ENCODE results near the gene RNF103. TPM values are rescaled to one million over a fixed set of nuclear protein-coding genes. Genes with fewer than 3 reads are reported as not detected.

RNF103 gene
- total and polyA plus RNA-seq, 4 donors: 11.8 to 46.0 (median 19.4) TPM

DNA sequence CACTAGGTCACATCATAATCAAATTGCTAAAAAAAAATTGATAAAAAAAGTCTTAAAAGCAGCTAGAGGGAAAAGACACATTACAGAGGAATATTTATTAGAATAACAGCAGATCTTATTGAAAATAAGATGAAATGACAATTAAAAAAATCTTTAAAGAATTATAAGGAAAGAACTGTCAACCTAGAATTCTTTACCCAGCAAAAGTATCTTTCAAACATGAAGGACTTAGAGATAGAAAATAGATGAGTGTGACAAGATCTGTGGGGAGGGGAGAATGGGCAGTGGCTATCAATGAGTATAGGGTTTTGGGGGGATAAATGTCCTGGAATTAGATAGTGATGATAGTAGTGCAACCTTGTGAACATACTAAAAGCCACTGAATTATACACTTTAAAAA is 26.5 kb upstream of the RNF103 start:
- H3K9ac ChIP-seq (ENCODE audit: insufficient read depth in 1 of 2, low read length in 2 of 2): no peak overlapping the region
- no peaks in the 10 kb centered on the region for H3K27me3 ChIP-seq (ENCODE audit: control insufficient read depth in 3 of 3, insufficient read depth in 3 of 3, low read length in 2 of 3)
- H3K4me3 ChIP-seq: no peak overlapping the region
- no peak for TF ChIP-seq CTCF (IDR thresholded peaks at IDR 0.05; ENCODE audit: control extremely low read depth, extremely low read depth)
- ATAC-seq (ENCODE audit: insufficient read depth, low FRiP score) (no peak), DNase-seq (no peak)
- no peaks in the 10 kb centered on the region for H3K4me1 ChIP-seq (ENCODE audit: control insufficient read depth in 5 of 5, insufficient read depth in 5 of 5, low read length in 5 of 5)
- no peak overlapping the region for H3K27ac ChIP-seq (ENCODE audit: low read depth in 1 of 2, low read length in 1 of 2)
- no peaks in the 10 kb centered on the region for H3K36me3 ChIP-seq (ENCODE audit: control insufficient read depth in 4 of 4, insufficient read depth in 4 of 4, low read length in 4 of 4)
- H3K9me3 ChIP-seq (ENCODE audit: control insufficient read depth in 4 of 4, insufficient read depth in 3 of 4, low read length in 3 of 4): peaks cover 0 to 6% (median 0%) of the 10 kb centered on the region in 4 donors

DNA sequence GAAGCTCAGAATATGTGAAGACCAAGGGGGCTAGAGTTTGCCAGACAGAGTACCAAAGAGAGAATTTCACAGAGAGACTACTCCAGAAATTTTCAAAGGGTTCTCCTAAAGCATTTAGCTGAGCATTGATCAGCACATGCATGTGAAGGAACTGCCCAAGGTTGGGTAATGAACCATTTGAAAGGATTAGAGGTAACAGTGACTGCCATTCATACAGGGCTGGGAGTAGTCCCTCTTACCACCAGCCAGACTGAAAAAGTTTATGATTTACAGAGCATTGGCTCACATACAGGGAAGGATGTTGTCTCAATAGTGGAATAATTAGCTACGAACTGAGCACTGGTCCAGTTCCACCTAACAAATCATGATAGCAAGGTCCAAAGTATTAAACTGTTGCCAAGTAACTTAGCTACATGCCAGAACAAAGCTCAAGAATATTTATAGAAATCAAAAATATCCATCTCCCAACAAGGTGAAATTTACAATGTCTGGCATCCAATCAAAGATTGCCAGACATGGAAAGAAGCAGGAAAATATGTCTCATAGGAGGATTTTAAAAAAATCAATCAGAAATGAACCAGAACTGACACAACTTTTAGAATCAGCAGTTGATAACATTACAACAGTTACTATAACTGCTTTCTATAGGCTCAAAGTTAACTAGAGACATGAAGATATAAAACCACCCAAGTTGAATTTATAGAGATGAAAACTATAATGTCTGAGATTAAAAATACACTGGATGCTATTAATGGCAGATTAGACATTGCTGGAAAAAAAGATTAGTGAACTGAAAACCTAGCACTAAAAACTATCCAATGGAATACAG is 25.7 kb upstream of the RNF103 start:
- peaks cover 0 to 6% (median 0%) of the 10 kb centered on the region in 4 donors for H3K9me3 ChIP-seq (ENCODE audit: control insufficient read depth in 4 of 4, insufficient read depth in 3 of 4, low read length in 3 of 4)
- 76 to 86% methylated on average over 1 of the region's 1 CpG for WGBS, 2 donors
- H3K9ac ChIP-seq (ENCODE audit: insufficient read depth in 1 of 2, low read length in 2 of 2): no peak overlapping the region
- H3K36me3 ChIP-seq (ENCODE audit: control insufficient read depth in 4 of 4, insufficient read depth in 4 of 4, low read length in 4 of 4): no peaks in the 10 kb centered on the region
- ATAC-seq (ENCODE audit: insufficient read depth, low FRiP score) (no peak), DNase-seq (no peak)
- no peak overlapping the region for H3K27ac ChIP-seq (ENCODE audit: low read depth in 1 of 2, low read length in 1 of 2)
- no peaks in the 10 kb centered on the region for H3K27me3 ChIP-seq (ENCODE audit: control insufficient read depth in 3 of 3, insufficient read depth in 3 of 3, low read length in 2 of 3)
- no peaks in the 10 kb centered on the region for H3K4me1 ChIP-seq (ENCODE audit: control insufficient read depth in 5 of 5, insufficient read depth in 5 of 5, low read length in 5 of 5)
- TF ChIP-seq CTCF (IDR thresholded peaks at IDR 0.05; ENCODE audit: control extremely low read depth, extremely low read depth): no peak
- H3K4me3 ChIP-seq: no peak overlapping the region

DNA sequence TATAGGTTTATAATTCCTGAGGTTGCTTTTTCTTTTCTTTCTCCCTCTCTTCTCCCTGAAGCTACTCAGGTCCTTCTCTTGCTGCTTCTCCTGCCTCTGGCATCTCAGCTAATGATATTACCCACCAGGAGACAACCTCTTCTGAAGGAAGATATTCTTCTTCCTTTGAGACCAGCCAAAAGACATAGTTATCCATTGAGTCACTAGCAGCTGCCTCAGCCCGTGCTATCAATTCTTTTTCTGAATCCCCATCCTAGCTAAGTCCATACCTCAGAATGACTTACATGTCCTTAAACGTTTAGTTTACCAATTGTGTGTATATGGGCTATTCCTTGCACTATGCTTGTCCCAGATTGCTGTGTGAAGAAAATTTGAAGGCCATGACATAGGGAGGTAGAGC is 25.0 kb upstream of the RNF103 start:
- DNase-seq: no peak
- H3K4me1 ChIP-seq (ENCODE audit: control insufficient read depth in 5 of 5, insufficient read depth in 5 of 5, low read length in 5 of 5): no peaks in the 10 kb centered on the region
- H3K27ac ChIP-seq (ENCODE audit: low read depth in 1 of 2, low read length in 1 of 2): no peak overlapping the region
- no peak for ATAC-seq (ENCODE audit: insufficient read depth, low FRiP score)
- H3K36me3 ChIP-seq (ENCODE audit: control insufficient read depth in 4 of 4, insufficient read depth in 4 of 4, low read length in 4 of 4): no peaks in the 10 kb centered on the region
- 79 to 84% methylated on average over 2 of the region's 2 CpGs for WGBS, 2 donors
- H3K9ac ChIP-seq (ENCODE audit: insufficient read depth in 1 of 2, low read length in 2 of 2): no peak overlapping the region
- no peak overlapping the region for H3K4me3 ChIP-seq
- no peak for TF ChIP-seq CTCF (IDR thresholded peaks at IDR 0.05; ENCODE audit: control extremely low read depth, extremely low read depth)
- peaks cover 0 to 6% (median 0%) of the 10 kb centered on the region in 4 donors for H3K9me3 ChIP-seq (ENCODE audit: control insufficient read depth in 4 of 4, insufficient read depth in 3 of 4, low read length in 3 of 4)
- no peaks in the 10 kb centered on the region for H3K27me3 ChIP-seq (ENCODE audit: control insufficient read depth in 3 of 3, insufficient read depth in 3 of 3, low read length in 2 of 3)
